GM23338 (cell line): Measurements from ENCODE around the gene POLR1A. TPM values are rescaled to one million over a fixed set of nuclear protein-coding genes. Genes with fewer than 3 reads are reported as not detected.

ENCODE experiments used
- ATAC-seq: fragments of 200-7000 bp; cut with Tn5 transposase; 3 replicates; pipeline ENCODE4 v1.9.1; 2020
- DNase-seq: peaks from one replicate; pipeline ENCODE4 v3.0.0-alpha.2; 2015; ENCODE audit warnings: low spot score
- H2AFZ ChIP-seq: fragments of 200-600 bp; sonication (generic); 2 replicates; pipeline ENCODE4 v1.8.0; 2016; ENCODE audit warnings: antibody characterized with exemption, mild to moderate bottlenecking, moderate library complexity
- H3F3A ChIP-seq: fragments of 200-600 bp; sonication (generic); replicated peaks from 2 replicates; pipeline ENCODE4 v1.8.0; 2017; ENCODE audit warnings: antibody characterized with exemption, mixed run types, low read depth
- H3K27ac ChIP-seq: fragments of 200-600 bp; sonication (generic); 2 replicates; pipeline ENCODE4 v1.6.1; 2016; ENCODE audit warnings: low read depth
- H3K27me3 ChIP-seq: fragments of 200-600 bp; sonication (generic); 2 replicates; pipeline ENCODE4 v1.8.0; 2016; ENCODE audit warnings: mild to moderate bottlenecking, mixed run types, moderate library complexity; ENCODE audit not compliant: insufficient read depth
- H3K36me3 ChIP-seq: fragments of 200-600 bp; sonication (generic); 2 replicates; pipeline ENCODE4 v1.8.0; 2016; ENCODE audit warnings: mild to moderate bottlenecking; ENCODE audit not compliant: insufficient read depth
- H3K4me1 ChIP-seq: fragments of 200-600 bp; sonication (generic); 2 replicates; pipeline ENCODE4 v1.8.0; 2016; ENCODE audit warnings: mild to moderate bottlenecking, moderate library complexity; ENCODE audit not compliant: insufficient read depth
- H3K4me2 ChIP-seq: fragments of 200-600 bp; sonication (generic); 2 replicates; pipeline ENCODE4 v1.7.1; 2017; ENCODE audit warnings: mixed run types
- H3K4me3 ChIP-seq: fragments of 200-600 bp; sonication (generic); 2 replicates; pipeline ENCODE4 v1.6.1; 2016; ENCODE audit warnings: mixed run types
- H3K79me2 ChIP-seq: fragments of 200-600 bp; sonication (generic); replicated peaks from 2 replicates; pipeline ENCODE4 v1.8.0; 2017; ENCODE audit warnings: mild to moderate bottlenecking; ENCODE audit not compliant: insufficient read depth
- H3K9me2 ChIP-seq: fragments of 200-600 bp; sonication (generic); 2 replicates; pipeline ENCODE4 v1.8.0; 2017; ENCODE audit not compliant: insufficient read depth
- H4K20me1 ChIP-seq: fragments of 200-600 bp; sonication (generic); replicated peaks from 2 replicates; pipeline ENCODE4 v1.8.0; 2017; ENCODE audit warnings: mild to moderate bottlenecking; ENCODE audit not compliant: insufficient read depth
- H3K27ac Mint-ChIP-seq: 2 replicates; pipeline ENCODE4 v1.8.0; 2020; ENCODE audit warnings: inconsistent platforms, mild to moderate bottlenecking, moderate library complexity, mixed read lengths
- H3K27me3 Mint-ChIP-seq: 3 replicates; pipeline ENCODE4 v1.8.0; 2022; ENCODE audit warnings: low read depth, mild to moderate bottlenecking, moderate library complexity, mixed read lengths, inconsistent platforms; ENCODE audit not compliant: insufficient read depth, poor library complexity
- H3K36me3 Mint-ChIP-seq: 3 replicates; pipeline ENCODE4 v1.8.0; 2021; ENCODE audit warnings: low read depth, mild to moderate bottlenecking, inconsistent platforms, moderate library complexity, mixed read lengths
- H3K4me1 Mint-ChIP-seq: 3 replicates; pipeline ENCODE4 v1.8.0; 2020; ENCODE audit warnings: mild to moderate bottlenecking, inconsistent platforms, mixed read lengths
- H3K4me3 Mint-ChIP-seq: 3 replicates; pipeline ENCODE4 v1.8.0; 2021; ENCODE audit warnings: moderate library complexity, mild to moderate bottlenecking, inconsistent platforms, mixed read lengths
- H3K9me3 Mint-ChIP-seq: 3 replicates; pipeline ENCODE4 v1.8.0; 2020; ENCODE audit warnings: moderate library complexity, mild to moderate bottlenecking, inconsistent platforms, mixed read lengths
- CREB1 ChIP-seq: fragments of 250-450 bp; sonication (Bioruptor Pico); IDR thresholded peaks from 2 replicates; pipeline ENCODE4 v1.5.0; 2020; ENCODE audit warnings: low read depth, mild to moderate bottlenecking, moderate library complexity
- CTCF ChIP-seq, 2 experiments: fragments of 200-600 bp in 1 of 2; sonication (generic) in 1 of 2; conservative IDR thresholded peaks; 2 replicates each; pipeline versions ENCODE4 v1.5.1 to v1.6.1; 2016 to 2017; ENCODE audit warnings: antibody characterized with exemption in 2 of 2, low read depth in 2 of 2, mild to moderate bottlenecking in 2 of 2, moderate library complexity in 1 of 2
- ETS1 ChIP-seq: IDR thresholded peaks from 2 replicates; pipeline ENCODE4 v1.6.1; 2016; ENCODE audit warnings: antibody characterized with exemption
- EZH2 ChIP-seq: fragments of 200-600 bp; sonication (generic); IDR thresholded peaks from one replicate; pipeline ENCODE4 v1.8.0; 2017; ENCODE audit warnings: antibody characterized with exemption, mild to moderate bottlenecking, low read depth; ENCODE audit not compliant: unreplicated experiment
- EZH2phosphoT487 ChIP-seq: fragments of 200-600 bp; sonication (generic); IDR thresholded peaks from one replicate; pipeline ENCODE4 v1.8.1; 2018; ENCODE audit warnings: antibody characterized with exemption; ENCODE audit not compliant: unreplicated experiment
- JUNB ChIP-seq: IDR thresholded peaks from one replicate; pipeline ENCODE4 v1.6.1; 2016; ENCODE audit warnings: antibody characterized with exemption; ENCODE audit not compliant: unreplicated experiment
- NANOG ChIP-seq: IDR thresholded peaks from 2 replicates; pipeline ENCODE4 v1.6.1; 2016; ENCODE audit warnings: antibody characterized with exemption, borderline replicate concordance
- POLR2AphosphoS5 ChIP-seq: IDR thresholded peaks from 2 replicates; pipeline ENCODE4 v1.6.1; 2016; ENCODE audit warnings: antibody characterized with exemption, low read depth
- REST ChIP-seq: IDR thresholded peaks from one replicate; pipeline ENCODE4 v1.6.1; 2018; ENCODE audit warnings: antibody characterized with exemption; ENCODE audit not compliant: unreplicated experiment
- STAT1 ChIP-seq: IDR thresholded peaks from one replicate; pipeline ENCODE4 v1.6.1; 2016; ENCODE audit warnings: antibody characterized with exemption; ENCODE audit not compliant: unreplicated experiment
- ZNF114 ChIP-seq: fragments of 250-450 bp; sonication (Bioruptor Pico); IDR thresholded peaks from 2 replicates; pipeline ENCODE4 v1.5.0; 2020; ENCODE audit warnings: mild to moderate bottlenecking, moderate library complexity
- ZNF331 ChIP-seq: fragments of 250-450 bp; sonication (Bioruptor Pico); IDR thresholded peaks from 2 replicates; pipeline ENCODE4 v1.5.0; 2020; ENCODE audit warnings: low read depth, mild to moderate bottlenecking, moderate library complexity
- ZNF462 ChIP-seq: fragments of 250-450 bp; sonication (Bioruptor Pico); IDR thresholded peaks from 2 replicates; pipeline ENCODE4 v1.5.0; 2020; ENCODE audit warnings: mild to moderate bottlenecking, moderate library complexity
- polyA plus RNA-seq: library from polyadenylated mRNA; unstranded; fragments of >200 nt; fragmentation: Nextera tagmentation; extraction: Ambion mirVana; gene quantifications from 2 replicates; pipeline ENCODE4 v1.2.1, GENCODE V29; 2016
- total RNA-seq: library from RNA; depleted of rRNA; stranded (reverse); fragments of >200 nt; shearing (Covaris generic); gene quantifications from 2 replicates; pipeline ENCODE4 v1.2.3, GENCODE V29; 2014

Gene POLR1A
- total and polyA plus RNA-seq, 2 experiments from 2014 or later: 13.8 to 43.2 TPM

GRCh38 chr2:86035376-86035882, 70.3 kb downstream of the POLR1A start:
- Mint-ChIP-seq H3K36me3 (peaks cover 86% of the 10 kb centered on the region), H3K4me3 (no peak overlapping the region), H3K4me1 (peaks cover 14% of the 10 kb centered on the region; the same call in 2 of the 3 replicates), H3K27me3 (peaks cover 4% of the 10 kb centered on the region), H3K9me3 (no peaks in the 10 kb centered on the region), H3K27ac (peak overlapping the region; percentile 74; the same call in 1 of the 2 replicates)
- Histone ChIP-seq H3K9me2 (no peaks in the 10 kb centered on the region), H3F3A (no peaks in the 10 kb centered on the region), H3K79me2 (no peaks in the 10 kb centered on the region), H3K27ac (no peak overlapping the region), H2AFZ (no peak overlapping the region), H4K20me1 (peaks cover 7% of the 10 kb centered on the region), H3K4me2 (no peak overlapping the region), H3K27me3 (no peaks in the 10 kb centered on the region), H3K4me3 (no peak overlapping the region), H3K36me3 (peaks cover 30% of the 10 kb centered on the region), H3K4me1 (no peaks in the 10 kb centered on the region)
- TF ChIP-seq EZH2 (no peak), CTCF (conservative IDR thresholded peaks at IDR 0.05; ENCODE audit: low read depth in 2 of 2) (no peak), ZNF331 (CRISPR knock-in tag) (no peak), NANOG (no peak), JUNB (no peak), REST (no peak), EZH2phosphoT487 (no peak), ETS1 (no peak), ZNF462 (CRISPR knock-in tag) (no peak), POLR2AphosphoS5 (no peak), CREB1 (no peak), ZNF114 (CRISPR knock-in tag) (no peak), STAT1 (no peak)
- DNase-seq: no peak
- ATAC-seq: no peak
